GM11168 (cell line): ENCODE measurements around the gene OVCA2.

Experiments
- in situ Hi-C: fragments of 300-500 bp; cut with MboI; formaldehyde crosslinking; loops from one replicate; pipeline ENCODE4 v1.12.0; 2022; ENCODE audit warnings: low sequenced_read_pairs; ENCODE audit not compliant: unreplicated experiment

Gene OVCA2

DNA sequence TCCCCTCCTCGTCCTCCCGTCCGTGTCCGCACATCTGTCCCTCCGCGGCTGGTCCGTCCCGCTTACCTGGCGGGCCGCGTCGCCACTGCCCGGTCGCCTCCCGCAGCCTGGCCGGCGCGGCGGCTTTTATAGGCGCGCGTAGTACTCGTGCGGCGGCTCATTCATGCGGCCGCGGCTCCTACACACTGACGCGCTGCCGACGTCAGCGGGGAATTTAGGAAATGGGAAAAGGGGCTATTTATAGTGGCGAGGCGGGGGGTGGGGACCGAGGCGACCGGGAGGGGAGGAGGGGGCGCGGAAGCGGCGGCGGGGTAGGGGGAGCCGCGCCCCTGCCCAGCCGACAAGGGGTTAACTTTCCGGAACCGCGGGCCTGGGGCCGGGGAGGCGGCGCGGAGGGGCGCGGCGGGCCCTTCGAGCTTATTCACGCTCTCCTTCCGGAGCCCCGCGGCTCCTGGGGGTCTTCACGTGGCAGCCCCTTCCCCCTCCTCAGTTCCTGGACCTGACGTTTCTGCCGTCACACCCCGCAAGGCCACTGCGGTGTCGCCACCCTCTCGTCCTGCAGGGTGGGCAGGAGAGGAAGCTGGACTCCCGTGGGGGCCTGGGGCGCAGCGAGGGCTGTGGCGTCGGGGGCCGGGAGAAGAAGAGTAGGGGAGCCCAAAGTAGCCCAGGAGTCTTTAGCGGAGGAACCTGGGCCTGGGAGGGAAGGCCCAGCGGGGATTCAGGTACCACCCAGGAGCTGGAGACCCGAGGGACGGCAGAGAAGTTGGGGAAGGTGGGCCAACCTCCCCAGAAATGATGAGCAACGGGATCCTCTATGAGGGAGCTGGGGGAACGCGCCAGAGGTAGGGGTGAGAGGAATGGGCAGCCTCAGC lies 9.5 kb downstream of the OVCA2 start:
- in situ Hi-C loops, result no loop called here

DNA sequence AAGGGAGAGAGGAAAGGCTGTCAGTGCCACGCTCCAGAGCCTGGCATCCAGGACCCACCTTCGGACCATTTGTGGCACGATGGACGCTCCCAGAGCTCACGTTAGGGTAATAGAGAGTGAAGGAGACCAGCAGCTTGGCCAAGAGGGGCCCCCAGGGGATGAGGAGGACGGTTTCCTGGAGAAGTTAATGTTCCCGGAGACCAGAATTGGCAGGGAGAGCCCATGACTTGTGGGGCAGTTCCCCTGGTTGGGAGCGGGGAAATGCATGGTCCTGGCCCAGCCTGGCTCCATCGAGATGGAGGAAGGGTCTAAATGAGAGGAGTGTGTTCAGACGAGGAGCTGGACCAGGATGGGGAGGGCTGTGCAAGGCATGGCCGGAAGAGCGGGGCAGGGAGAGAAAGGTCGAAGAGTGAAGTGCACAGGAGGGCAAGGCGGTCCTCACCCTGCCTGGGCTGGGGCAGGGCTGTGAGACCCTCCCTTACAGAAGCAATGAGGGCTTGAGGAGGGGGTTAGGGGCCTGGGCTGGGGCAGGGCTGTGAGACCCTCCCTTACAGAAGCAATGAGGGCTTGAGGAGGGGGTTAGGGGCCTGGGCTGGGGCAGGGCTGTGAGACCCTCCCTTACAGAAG lies 10.2 kb downstream of the OVCA2 start:
- in situ Hi-C loops, result no loop called here

DNA sequence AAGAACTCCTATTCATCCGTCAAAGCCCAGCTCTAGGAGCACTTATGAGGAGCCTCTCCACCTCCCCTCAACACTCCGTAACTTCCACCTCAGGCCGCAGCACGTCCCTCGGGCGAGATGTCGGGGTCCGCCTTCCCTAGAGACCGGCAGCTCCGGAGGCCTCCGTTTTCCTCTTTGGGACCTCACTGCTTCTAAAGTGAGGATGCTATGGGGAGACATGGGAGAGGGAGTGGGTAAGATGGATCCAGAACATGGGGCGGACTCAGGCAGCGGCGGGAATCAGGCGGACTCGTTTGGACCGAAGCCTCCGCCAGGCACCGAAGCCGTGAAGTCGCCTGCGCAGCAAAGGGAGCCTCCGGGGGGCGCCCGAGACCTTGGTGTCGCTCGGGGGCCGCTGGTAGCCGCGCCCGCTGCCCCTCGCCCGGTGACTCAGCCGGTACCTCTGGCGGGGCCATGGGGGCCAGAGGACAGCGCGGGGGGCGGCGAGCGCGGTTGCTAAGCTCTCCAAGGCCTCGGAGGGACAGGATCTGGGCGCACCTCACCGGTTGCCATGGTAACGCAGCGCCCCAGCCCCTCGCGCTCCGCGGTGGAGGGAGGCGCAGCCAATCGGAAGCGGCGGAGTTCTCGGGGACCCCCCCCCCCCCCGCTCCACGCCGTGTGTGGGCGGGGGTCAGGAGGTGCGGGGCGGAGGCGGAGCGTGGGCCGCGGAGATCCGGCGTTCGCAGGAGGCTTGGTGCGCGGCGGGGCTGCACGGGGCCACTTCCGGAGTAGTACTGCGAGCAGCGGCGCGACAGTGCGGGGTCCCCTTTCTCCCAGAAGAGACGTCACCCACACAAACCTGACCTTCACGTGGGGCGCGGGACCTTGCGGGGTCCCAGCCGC lies 11.8 kb downstream of the OVCA2 start:
- in situ Hi-C loops, result no loop called here

DNA sequence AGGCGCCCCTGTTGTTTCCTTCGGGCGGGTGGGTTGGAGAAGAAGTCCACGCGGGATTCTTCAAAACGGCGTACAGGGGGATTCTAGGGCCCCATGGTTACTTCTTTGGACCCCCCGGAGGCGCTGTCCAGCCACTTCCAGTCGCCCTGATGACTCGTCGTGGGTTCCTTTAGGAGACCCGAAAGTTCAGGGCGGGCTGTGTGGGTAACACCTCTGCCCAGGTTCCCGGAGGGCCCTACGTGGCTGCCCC lies 12.4 kb downstream of the OVCA2 start:
- in situ Hi-C loops, result no loop called here

DNA sequence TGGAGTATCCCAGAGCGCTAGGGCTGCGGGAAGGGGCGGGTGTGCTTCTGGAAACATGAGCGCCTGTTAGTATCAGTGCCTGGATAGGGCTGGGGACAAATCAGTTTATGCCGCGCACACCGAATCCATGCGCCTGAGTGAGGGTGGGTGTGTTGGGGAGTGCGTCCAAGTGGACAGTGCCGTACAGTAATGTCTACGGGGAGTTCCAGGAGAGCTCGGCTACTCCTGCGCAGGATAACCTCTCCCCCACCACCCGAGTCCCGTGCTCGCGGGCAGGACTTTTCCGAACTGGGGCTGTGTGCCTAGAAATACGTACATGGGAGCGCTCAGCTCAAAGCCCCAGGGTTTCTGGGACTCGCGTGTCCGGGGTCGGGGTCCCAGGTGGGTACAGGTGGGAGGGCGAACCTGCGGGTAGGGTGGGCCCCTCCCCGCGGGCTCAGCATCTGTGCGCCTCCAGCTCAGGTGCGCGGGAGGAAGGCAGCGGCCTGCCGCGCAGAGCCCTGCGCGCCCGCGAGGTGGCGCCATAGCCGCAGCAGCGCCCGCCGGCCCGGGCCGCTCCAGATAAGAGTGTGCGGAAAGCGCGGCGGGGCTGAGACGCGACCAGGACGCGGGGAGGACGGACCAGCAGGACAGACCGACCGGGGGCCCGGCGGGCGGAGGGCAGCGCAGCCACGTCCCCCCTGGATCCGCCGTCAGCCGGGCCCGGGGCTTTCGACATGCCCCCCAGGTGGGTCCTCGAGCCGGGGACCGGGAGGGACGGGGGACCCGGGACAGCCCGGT lies 12.9 kb downstream of the OVCA2 start, which contains the start of gene HIC1:
HIC1 (plus strand) TSS at position 592 of the 780 bp plus-strand sequence. CDS start 1,588 bp downstream, outside the sequence.
- in situ Hi-C loops, result no loop called here

DNA sequence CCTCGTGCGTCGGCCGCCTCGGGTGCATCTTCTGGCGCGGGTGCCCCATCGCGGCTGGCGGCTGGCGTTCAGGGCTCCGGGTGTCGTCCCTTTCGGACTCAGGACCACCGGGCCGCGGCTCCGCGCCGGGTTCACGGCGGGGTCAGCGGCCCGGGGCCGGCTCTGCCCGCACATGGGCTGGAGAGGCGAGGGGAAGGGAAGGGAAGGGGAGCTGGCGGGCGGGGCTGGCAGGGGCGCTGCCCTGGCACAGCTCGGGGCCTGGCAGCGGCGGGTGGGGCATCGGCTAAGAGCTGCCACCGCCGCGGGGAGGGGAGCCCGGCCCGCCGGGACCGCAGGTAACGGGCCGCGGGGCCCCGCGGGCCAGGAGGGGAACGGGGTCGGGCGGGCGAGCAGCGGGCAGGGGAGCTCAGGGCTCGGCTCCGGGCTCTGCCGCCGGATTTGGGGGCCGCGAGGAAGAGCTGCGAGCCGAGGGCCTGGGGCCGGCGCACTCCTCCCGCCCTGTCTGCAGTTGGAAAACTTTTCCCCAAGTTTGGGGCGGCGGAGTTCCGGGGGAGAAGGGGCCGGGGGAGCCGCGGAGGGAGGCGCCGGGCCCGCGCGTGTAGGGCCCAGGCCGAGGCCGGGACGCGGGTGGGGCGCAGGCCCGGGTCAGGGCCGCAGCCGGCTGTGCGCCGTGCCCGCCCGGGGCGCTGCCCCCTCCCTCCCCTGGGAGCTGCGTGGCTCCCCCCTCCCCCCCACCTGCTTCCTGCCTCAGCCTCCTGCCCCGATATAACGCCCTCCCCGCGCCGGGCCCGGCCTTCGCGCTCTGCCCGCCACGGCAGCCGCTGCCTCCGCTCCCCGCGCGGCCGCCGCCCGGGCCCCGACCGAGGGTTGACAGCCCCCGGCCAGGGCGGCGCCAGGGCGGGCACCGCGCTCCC lies 13.7 kb downstream of the OVCA2 start:
- in situ Hi-C loops, result no loop called here

DNA sequence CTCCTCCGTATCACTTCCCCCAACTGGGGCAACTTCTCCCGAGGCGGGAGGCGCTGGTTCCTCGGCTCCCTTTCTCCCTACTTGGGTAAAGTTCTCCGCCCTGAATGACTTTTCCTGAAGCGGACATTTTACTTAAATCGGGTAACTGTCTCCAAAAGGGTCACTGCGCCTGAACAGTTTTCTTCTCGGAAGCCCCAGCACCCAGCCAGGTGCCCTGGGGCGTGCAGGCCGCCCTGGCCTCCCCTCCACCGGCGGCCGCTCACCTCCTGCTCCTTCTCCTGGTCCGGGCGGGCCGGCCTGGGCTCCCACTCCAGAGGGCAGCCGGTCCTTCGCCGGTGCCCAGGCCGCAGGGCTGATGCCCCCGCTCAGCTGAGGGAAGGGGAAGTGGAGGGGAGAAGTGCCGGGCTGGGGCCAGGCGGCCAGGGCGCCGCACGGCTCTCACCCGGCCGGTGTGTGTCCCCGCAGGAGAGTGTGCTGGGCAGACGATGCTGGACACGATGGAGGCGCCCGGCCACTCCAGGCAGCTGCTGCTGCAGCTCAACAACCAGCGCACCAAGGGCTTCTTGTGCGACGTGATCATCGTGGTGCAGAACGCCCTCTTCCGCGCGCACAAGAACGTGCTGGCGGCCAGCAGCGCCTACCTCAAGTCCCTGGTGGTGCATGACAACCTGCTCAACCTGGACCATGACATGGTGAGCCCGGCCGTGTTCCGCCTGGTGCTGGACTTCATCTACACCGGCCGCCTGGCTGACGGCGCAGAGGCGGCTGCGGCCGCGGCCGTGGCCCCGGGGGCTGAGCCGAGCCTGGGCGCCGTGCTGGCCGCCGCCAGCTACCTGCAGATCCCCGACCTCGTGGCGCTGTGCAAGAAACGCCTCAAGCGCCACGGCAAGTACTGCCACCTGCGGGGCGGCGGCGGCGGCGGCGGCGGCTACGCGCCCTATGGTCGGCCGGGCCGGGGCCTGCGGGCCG lies 14.7 kb downstream of the OVCA2 start:
- in situ Hi-C loops, result no loop called here

DNA sequence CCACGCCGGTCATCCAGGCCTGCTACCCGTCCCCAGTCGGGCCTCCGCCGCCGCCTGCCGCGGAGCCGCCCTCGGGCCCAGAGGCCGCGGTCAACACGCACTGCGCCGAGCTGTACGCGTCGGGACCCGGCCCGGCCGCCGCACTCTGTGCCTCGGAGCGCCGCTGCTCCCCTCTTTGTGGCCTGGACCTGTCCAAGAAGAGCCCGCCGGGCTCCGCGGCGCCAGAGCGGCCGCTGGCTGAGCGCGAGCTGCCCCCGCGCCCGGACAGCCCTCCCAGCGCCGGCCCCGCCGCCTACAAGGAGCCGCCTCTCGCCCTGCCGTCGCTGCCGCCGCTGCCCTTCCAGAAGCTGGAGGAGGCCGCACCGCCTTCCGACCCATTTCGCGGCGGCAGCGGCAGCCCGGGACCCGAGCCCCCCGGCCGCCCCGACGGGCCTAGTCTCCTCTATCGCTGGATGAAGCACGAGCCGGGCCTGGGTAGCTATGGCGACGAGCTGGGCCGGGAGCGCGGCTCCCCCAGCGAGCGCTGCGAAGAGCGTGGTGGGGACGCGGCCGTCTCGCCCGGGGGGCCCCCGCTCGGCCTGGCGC lies 15.4 kb downstream of the OVCA2 start:
- in situ Hi-C loops, result no loop called here

DNA sequence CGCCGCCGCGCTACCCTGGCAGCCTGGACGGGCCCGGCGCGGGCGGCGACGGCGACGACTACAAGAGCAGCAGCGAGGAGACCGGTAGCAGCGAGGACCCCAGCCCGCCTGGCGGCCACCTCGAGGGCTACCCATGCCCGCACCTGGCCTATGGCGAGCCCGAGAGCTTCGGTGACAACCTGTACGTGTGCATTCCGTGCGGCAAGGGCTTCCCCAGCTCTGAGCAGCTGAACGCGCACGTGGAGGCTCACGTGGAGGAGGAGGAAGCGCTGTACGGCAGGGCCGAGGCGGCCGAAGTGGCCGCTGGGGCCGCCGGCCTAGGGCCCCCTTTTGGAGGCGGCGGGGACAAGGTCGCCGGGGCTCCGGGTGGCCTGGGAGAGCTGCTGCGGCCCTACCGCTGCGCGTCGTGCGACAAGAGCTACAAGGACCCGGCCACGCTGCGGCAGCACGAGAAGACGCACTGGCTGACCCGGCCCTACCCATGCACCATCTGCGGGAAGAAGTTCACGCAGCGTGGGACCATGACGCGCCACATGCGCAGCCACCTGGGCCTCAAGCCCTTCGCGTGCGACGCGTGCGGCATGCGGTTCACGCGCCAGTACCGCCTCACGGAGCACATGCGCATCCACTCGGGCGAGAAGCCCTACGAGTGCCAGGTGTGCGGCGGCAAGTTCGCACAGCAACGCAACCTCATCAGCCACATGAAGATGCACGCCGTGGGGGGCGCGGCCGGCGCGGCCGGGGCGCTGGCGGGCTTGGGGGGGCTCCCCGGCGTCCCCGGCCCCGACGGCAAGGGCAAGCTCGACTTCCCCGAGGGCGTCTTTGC lies 16.2 kb downstream of the OVCA2 start:
- in situ Hi-C loops, result no loop called here

DNA sequence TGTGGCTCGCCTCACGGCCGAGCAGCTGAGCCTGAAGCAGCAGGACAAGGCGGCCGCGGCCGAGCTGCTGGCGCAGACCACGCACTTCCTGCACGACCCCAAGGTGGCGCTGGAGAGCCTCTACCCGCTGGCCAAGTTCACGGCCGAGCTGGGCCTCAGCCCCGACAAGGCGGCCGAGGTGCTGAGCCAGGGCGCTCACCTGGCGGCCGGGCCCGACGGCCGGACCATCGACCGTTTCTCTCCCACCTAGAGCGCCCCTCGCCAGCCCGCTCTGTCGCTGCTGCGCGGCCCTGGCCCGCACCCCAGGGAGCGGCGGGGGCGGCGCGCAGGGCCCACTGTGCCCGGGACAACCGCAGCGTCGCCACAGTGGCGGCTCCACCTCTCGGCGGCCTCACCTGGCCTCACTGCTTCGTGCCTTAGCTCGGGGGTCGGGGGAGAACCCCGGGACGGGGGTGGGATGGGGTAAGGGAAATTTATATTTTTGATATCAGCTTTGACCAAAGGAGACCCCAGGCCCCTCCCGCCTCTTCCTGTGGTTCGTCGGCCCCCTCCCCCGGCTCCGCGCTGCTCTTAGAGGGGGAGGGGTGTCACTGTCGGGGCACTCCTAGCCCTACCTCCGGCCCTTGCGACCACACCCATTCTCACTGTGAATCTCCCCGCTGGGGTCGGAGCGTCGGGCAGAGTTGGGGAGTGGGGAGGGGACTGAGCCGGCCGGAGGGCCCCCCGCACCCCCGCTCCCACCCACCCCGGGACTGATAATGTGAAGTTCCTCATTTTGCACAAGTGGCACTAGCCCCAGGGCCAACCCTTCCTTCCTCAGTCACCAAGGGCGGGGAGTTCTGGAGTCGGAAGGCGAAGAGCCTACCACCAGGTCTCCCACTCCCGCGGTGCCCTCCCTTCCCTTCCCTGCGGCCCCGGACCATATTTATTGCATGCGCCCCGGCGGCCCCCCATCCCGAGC lies 17.0 kb downstream of the OVCA2 start:
- in situ Hi-C loops, result no loop called here

DNA sequence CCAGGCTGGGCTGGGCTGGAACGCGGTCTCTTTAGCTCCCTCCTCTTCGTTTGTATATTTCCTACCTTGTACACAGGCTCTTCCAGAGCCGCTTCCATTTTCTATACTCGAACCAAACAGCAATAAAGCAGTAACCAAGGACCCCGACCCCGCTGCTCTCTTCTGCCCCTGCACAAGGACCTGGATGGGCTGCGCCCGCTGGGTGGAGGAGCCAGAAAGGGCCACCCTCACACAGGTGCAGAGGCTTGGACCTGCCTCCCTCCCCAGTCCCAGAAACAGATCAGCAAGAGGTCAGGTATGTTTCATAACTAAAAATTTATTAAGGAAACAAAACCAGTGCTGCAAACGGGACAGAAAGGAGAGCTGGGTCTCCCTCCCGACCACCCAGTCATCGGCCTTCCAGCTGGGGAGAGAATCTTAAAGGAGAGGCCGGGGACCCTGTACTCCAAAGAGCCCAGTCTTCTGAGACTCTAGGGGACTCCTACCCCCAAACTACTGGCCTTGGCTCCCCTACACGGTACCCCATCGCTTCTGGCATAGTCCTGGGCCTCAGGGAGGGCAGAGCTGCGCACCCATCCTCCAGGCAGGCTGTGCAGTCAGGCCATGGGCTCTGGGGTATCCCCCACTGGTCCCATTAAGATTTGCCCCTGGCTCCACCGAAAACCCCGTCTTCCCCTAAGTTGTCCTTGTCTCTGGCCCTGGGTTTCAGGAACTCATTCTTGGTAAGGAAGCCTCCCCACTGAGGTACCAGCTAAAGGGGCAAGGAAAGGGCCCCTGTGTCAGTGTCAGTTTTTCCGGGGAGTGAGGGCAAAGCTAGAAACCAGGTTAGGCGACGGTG lies 17.9 kb downstream of the OVCA2 start:
- in situ Hi-C loops, result no loop called here

DNA sequence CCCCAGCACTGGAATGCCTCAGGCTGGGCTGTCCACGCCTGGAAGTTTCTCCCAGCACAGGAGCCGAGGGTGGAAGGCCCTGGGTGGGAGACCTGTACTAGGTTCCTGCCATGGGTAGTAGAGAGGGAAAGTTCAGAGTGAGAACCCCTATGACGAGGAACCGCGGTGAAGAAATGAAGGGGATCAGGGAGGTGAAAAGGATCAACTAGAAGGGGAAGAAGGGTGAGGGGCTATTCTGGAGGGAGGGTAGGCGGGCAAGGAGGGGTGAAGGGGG lies 18.5 kb downstream of the OVCA2 start:
- in situ Hi-C loops, result no loop called here

DNA sequence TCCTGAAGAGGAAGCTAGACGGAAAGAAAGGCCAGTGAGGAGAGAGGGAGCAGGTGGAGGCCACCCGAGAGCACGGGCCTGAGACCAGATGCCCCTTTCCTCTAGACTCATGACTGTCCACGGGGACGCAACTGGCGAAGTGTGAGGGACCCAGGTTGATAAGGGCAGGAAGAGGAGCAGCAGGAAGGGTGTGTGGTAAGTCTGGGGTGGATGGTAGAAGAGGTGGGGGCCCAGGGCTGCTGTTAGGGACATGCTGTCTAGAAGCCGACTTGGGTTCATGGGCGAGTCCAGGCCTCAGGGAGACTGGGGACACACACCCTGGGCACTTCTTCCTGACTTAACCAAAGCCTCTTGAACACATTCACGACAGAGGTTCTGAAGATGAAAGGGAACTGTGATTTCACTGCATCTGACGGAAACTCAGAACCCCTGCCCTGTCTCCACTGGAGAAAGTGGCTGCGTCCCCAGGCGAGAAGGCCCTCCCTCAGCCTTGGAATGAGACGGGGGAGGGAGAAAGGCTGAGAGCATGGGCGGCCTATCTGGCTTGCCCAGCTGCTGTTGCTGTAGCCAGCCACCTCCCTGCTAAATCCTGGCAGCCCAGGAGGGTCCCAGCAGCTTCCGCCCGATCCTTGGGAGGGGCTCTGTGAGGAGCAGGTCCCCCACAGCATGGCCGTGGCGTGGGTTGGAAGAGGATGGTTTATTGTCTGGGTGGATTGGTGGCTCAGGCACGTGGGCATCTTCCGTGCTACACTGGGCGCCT lies 19.0 kb downstream of the OVCA2 start:
- in situ Hi-C loops, result no loop called here

DNA sequence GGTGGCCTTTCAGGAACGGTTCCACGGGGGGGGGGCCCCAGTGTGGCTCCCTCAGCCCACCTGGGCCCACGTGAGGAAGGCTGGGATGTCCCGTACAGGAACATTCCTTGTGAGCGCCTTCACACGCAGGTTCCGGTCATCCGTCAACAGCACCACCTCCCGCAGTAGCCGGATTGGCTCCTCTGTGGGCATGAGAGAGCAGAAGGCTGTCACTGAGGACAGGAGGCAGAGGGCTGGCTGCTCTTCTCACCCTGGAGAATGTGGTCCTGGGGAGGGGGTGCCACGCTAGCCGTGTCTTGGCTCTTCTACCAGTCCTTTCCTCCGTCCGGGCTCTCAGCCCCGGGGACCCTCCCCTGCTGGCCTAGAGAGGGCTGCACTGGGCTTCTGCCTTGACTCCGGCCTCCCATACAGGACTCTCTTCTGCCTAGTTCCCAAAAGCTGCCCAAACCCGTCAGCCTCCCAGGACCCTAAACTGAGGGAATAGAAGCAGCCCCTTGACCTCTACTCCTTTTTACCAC lies 19.7 kb downstream of the OVCA2 start:
- in situ Hi-C loops, result no loop called here
